Endothelial cell of umbilical vein (primary cell): Measurements from ENCODE around the gene C20orf202. TPM values are rescaled to one million over a fixed set of nuclear protein-coding genes. Genes with fewer than 3 reads are reported as not detected.
A peak's percentile ranks its signal among the peaks of the same experiment; 100 is the strongest.

Experiments used
- BruUV-seq: library from RNA; stranded (reverse); fragments of 400-500 nt; replicated peaks from 2 replicates; lab custom pipeline; 2021; lab: Mats Ljungman, UMichigan
- CTCF ChIA-PET: fragments of 300-600, 350-600 bp; sonication (Branson Sonifier 250); formaldehyde crosslinking; loops from one replicate; lab custom pipeline; 2021; ENCODE audit warnings: antibody characterized with exemption, inconsistent platforms; lab: Charles Lee
- POLR2A ChIA-PET: fragments of 300-600, 350-600 bp; sonication (Branson Sonifier 250); formaldehyde crosslinking; loops from one replicate; lab custom pipeline; 2021; ENCODE audit warnings: antibody characterized with exemption, inconsistent platforms; lab: Charles Lee
- DNase-seq: peaks from one replicate; pipeline ENCODE4 v3.0.0-alpha.2; 2011; ENCODE audit warnings: low read depth, low spot score
- FAIRE-seq: peaks from 2 replicates; lab custom pipeline; 2011; peaks lifted over from hg19 to GRCh38; lab: Jason Lieb, UNC
- H2AFZ ChIP-seq: 2 replicates; pipeline ENCODE4 v1.6.0; 2012; ENCODE audit warnings: low read depth, low read length, control low read depth, inconsistent platforms
- H3K27ac ChIP-seq: 2 replicates; pipeline ENCODE4 v1.5.1; 2011; ENCODE audit warnings: low read depth, mild to moderate bottlenecking, control low read depth, low read length, moderate library complexity; ENCODE audit not compliant: insufficient read depth
- H3K27me3 ChIP-seq, 2 experiments: 2 replicates each; pipeline versions ENCODE4 v1.6.0 to v1.6.1; 2011; ENCODE audit warnings: low read length in 2 of 2, mixed read lengths in 1 of 2; ENCODE audit not compliant: control insufficient read depth in 2 of 2, insufficient read depth in 2 of 2
- H3K36me3 ChIP-seq, 2 experiments: 2 replicates in 1 of 2; 3 replicates in 1 of 2; pipeline ENCODE4 v1.5.1; 2011; ENCODE audit warnings: low read length in 2 of 2, mild to moderate bottlenecking in 1 of 2, moderate library complexity in 1 of 2; ENCODE audit not compliant: control insufficient read depth in 2 of 2, insufficient read depth in 2 of 2; ENCODE audit errors: extremely low read depth in 1 of 2
- H3K4me1 ChIP-seq: 3 replicates; pipeline ENCODE4 v1.5.1; 2011; ENCODE audit warnings: mild to moderate bottlenecking, low read length; ENCODE audit not compliant: control insufficient read depth, insufficient read depth; ENCODE audit errors: extremely low read depth
- H3K4me2 ChIP-seq: 2 replicates; pipeline ENCODE4 v1.6.1; 2011; ENCODE audit warnings: low read length, control low read depth, mixed read lengths; ENCODE audit not compliant: insufficient read depth
- H3K4me3 ChIP-seq, 3 experiments: fragments of 200-600 bp in 1 of 3; sonication (generic), shearing (Covaris generic) in 1 of 3; replicated peaks in 1 of 3; 2 replicates each; pipeline ENCODE4 v1.5.1; 2011 to 2016; ENCODE audit warnings: control low read depth in 3 of 3, low read length in 3 of 3, mild to moderate bottlenecking in 2 of 3, inconsistent platforms in 1 of 3, low read depth in 1 of 3, moderate library complexity in 1 of 3; ENCODE audit not compliant: insufficient read depth in 1 of 3
- H3K79me2 ChIP-seq: 2 replicates; pipeline ENCODE4 v1.6.0; 2012; ENCODE audit warnings: low read length, inconsistent platforms; ENCODE audit not compliant: control insufficient read depth, insufficient read depth
- H3K9ac ChIP-seq: replicated peaks from 2 replicates; pipeline ENCODE3; 2011; ENCODE audit warnings: low read length, control low read depth; ENCODE audit not compliant: insufficient read depth; ENCODE audit errors: extremely low read depth
- H3K9me1 ChIP-seq: replicated peaks from 3 replicates; pipeline ENCODE4 v1.6.0; 2011; ENCODE audit warnings: mild to moderate bottlenecking, low read length; ENCODE audit not compliant: control insufficient read depth, insufficient read depth; ENCODE audit errors: extremely low read depth
- H3K9me3 ChIP-seq: replicated peaks from 2 replicates; pipeline ENCODE4 v1.5.1; 2012; ENCODE audit warnings: low read length, inconsistent platforms; ENCODE audit not compliant: control insufficient read depth, insufficient read depth
- H4K20me1 ChIP-seq: replicated peaks from 2 replicates; pipeline ENCODE3; 2011; ENCODE audit warnings: mild to moderate bottlenecking, low read length; ENCODE audit not compliant: control insufficient read depth, insufficient read depth; ENCODE audit errors: extremely low read depth
- EZH2 ChIP-seq: IDR thresholded peaks from 2 replicates; pipeline ENCODE4 v1.6.1; 2012; ENCODE audit warnings: borderline replicate concordance, low read depth, mild to moderate bottlenecking, moderate library complexity, low read length, inconsistent platforms; ENCODE audit not compliant: severe bottlenecking
- FOS ChIP-seq: IDR thresholded peaks from 2 replicates; pipeline ENCODE4 v1.6.1; 2011; ENCODE audit warnings: mild to moderate bottlenecking, low read length, moderate library complexity, borderline replicate concordance; ENCODE audit not compliant: insufficient read depth
- GATA2 ChIP-seq: IDR thresholded peaks from 2 replicates; pipeline ENCODE4 v1.7.0; 2011; ENCODE audit warnings: low read depth, mild to moderate bottlenecking, moderate library complexity, mixed read lengths, low read length; ENCODE audit not compliant: insufficient read length, insufficient read depth
- JUN ChIP-seq: IDR thresholded peaks from 2 replicates; pipeline ENCODE4 v1.6.1; 2011; ENCODE audit warnings: borderline replicate concordance, low read depth; ENCODE audit not compliant: insufficient read length, insufficient read depth
- MYC ChIP-seq: IDR thresholded peaks from one replicate; pipeline ENCODE4 v1.6.1; 2011; ENCODE audit warnings: mild to moderate bottlenecking, low read depth, low read length
- POLR2A ChIP-seq: IDR thresholded peaks from 2 replicates; pipeline ENCODE4 v1.6.1; 2012; ENCODE audit warnings: low read depth, mild to moderate bottlenecking, control low read depth, low read length
- POLR2AphosphoS5 ChIP-seq: IDR thresholded peaks from 2 replicates; pipeline ENCODE4 v1.6.1; 2012; ENCODE audit warnings: low read depth, mild to moderate bottlenecking, control low read depth, low read length, moderate library complexity; ENCODE audit not compliant: insufficient read depth
- dilution Hi-C: fragments of 300-500 bp; cut with MboI; formaldehyde crosslinking; loops from one replicate; pipeline ENCODE4 v1.15.0; 2019; ENCODE audit warnings: low sequenced_read_pairs; ENCODE audit not compliant: extremely low pct_ligation_motif_present
- intact Hi-C: fragments of 100-400 bp; cut with micrococcal nuclease; formaldehyde crosslinking; loops from one replicate; pipeline ENCODE4 v1.10.0; 2022
- polyA plus RNA-seq, 4 experiments: library from polyadenylated mRNA; depleted of rRNA in 3 of 4; stranded (reverse) in 3 of 4; unstranded in 1 of 4; fragments of >200 nt; gene quantifications; 2 replicates each; pipeline versions ENCODE4 v1.2.1 to v1.2.3, GENCODE V29; 2011 to 2012; ENCODE audit warnings: missing spikeins in 1 of 4
- total RNA-seq: library from RNA; stranded (reverse); gene quantifications from 2 replicates; pipeline ENCODE4 v1.2.3, GENCODE V29; 2021
- TF ChIP-seq, protein P1 (sequence below): IDR thresholded peaks from 2 replicates; pipeline ENCODE4 v1.6.1; 2011; ENCODE audit not compliant: insufficient read depth, insufficient read length
- TF ChIP-seq, protein P2 (sequence below), 2 donors: IDR thresholded peaks; 1 replicate in 1 of 2; 2 replicates in 1 of 2; pipeline ENCODE4 v1.5.1; 2011; ENCODE audit warnings: low read length in 2 of 2, mild to moderate bottlenecking in 2 of 2, moderate library complexity in 2 of 2, control low read depth in 1 of 2, inconsistent platforms in 1 of 2, low read depth in 1 of 2; ENCODE audit not compliant: insufficient read depth in 1 of 2; ENCODE audit errors: extremely low read depth in 1 of 2

C20orf202 gene
- total and polyA plus RNA-seq, 2 donors (not counting 3 experiments of a cell fraction or from before 2014, with no cell fraction given), result not detected

GRCh38 chr20:1188347-1188746, 14.9 kb upstream of the C20orf202 start:
- Histone ChIP-seq H3K4me3 (no peak overlapping the region), H3K9ac (no peak overlapping the region), H3K27ac (no peak overlapping the region), H4K20me1 (no peaks in the 10 kb centered on the region), H3K36me3 (no peaks in the 10 kb centered on the region), H2AFZ (no peak overlapping the region), H3K9me3 (no peaks in the 10 kb centered on the region), H3K79me2 (no peaks in the 10 kb centered on the region), H3K27me3 (peaks cover 14 to 32% of the 10 kb centered on the region in 2 experiments), H3K4me2 (no peak overlapping the region), H3K9me1 (no peaks in the 10 kb centered on the region), H3K4me1 (no peaks in the 10 kb centered on the region)
- dilution Hi-C loops, result no loop called here
- DNase-seq (no peak), FAIRE-seq (peak; percentile 28)
- intact Hi-C loops, result loop anchor here (10.0 kb wide), 1 partner anchor 234 kb away; no protein-coding TSS in a partner anchor
- TF ChIP-seq FOS (no peak), EZH2 (no peak), POLR2AphosphoS5 (no peak), GATA2 (no peak), JUN (no peak), POLR2A (no peak), MYC (no peak)
- TF ChIP-seq, protein P1, sequence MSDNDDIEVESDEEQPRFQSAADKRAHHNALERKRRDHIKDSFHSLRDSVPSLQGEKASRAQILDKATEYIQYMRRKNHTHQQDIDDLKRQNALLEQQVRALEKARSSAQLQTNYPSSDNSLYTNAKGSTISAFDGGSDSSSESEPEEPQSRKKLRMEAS, result no peak
- TF ChIP-seq, protein P2, sequence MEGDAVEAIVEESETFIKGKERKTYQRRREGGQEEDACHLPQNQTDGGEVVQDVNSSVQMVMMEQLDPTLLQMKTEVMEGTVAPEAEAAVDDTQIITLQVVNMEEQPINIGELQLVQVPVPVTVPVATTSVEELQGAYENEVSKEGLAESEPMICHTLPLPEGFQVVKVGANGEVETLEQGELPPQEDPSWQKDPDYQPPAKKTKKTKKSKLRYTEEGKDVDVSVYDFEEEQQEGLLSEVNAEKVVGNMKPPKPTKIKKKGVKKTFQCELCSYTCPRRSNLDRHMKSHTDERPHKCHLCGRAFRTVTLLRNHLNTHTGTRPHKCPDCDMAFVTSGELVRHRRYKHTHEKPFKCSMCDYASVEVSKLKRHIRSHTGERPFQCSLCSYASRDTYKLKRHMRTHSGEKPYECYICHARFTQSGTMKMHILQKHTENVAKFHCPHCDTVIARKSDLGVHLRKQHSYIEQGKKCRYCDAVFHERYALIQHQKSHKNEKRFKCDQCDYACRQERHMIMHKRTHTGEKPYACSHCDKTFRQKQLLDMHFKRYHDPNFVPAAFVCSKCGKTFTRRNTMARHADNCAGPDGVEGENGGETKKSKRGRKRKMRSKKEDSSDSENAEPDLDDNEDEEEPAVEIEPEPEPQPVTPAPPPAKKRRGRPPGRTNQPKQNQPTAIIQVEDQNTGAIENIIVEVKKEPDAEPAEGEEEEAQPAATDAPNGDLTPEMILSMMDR (IDR thresholded peaks at IDR 0.05; ENCODE audit: extremely low read depth in 1 of 2, insufficient read depth in 1 of 2, low read depth in 1 of 2, low read length in 2 of 2), result no peak
- ChIA-PET CTCF (no interaction called here), POLR2A (no interaction called here)
- no TSS peak for BruUV-seq
